ENCODE data around the gene NCK1. TPM values are rescaled to one million over a fixed set of nuclear protein-coding genes. Genes with fewer than 3 reads are reported as not detected.

The NCK1 gene
- total RNA-seq, 1 experiment from 2014 or later, result 15.3 TPM

DNA sequence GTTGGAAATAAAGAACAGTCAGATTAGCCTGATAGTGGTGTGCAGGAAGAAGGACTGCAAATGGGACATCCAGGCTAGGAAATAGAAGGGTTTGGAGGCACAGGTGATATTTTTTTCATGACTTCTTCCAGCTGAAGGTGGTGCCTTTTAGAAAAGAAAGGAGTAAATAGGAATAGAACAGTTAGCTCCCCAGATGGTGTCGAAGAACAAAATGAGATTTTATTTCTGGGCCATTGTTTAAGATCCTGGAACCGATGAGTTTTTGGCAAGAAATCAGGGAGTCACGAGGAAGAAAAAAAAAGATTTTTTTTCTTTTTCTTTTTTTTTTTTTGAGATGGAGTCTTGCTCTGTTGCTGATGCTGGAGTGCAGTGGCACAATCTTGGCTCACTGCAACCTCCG lies 9.8 kb upstream of the NCK1 start:
- POLR2A ChIA-PET (ENCODE audit: unreplicated experiment), result no interaction called here
- H3F3A ChIP-seq (ENCODE audit: low read length, unreplicated experiment), result no peaks in the 10 kb centered on the region
- H3K4me3 ChIP-seq (ENCODE audit: low read length), result no peak overlapping the region
- DNase-seq (no peak), ATAC-seq (no peak)
- H3K9me2 ChIP-seq (replicated peaks; ENCODE audit: low read length), result no peaks in the 10 kb centered on the region
- CTCF ChIA-PET, result no interaction called here
- no TSS peak for BruUV-seq (replicated peaks)
- no peaks in the 10 kb centered on the region for H3K27me3 ChIP-seq (ENCODE audit: low read length)
- no peaks in the 10 kb centered on the region for H4K20me1 ChIP-seq (ENCODE audit: low read length)
- 0 out of 2 replicates have a peak, but pooled peaks cover 4% of the 10 kb centered on the region for H3K79me2 ChIP-seq (ENCODE audit: low read length)
- H2AFZ ChIP-seq (ENCODE audit: low read length), result no peak overlapping the region
- H3K4me1 ChIP-seq (ENCODE audit: insufficient read depth, low read length), result no peaks in the 10 kb centered on the region
- no peak overlapping the region for H3K4me2 ChIP-seq (ENCODE audit: low read length)
- intact Hi-C loops (cut with micrococcal nuclease), result no loop called here
- H3K36me3 ChIP-seq (ENCODE audit: low read depth, low read length), result no peaks in the 10 kb centered on the region
- no peak for TF ChIP-seq EZH2phosphoT487 (IDR thresholded peaks at IDR 0.05; ENCODE audit: borderline replicate concordance, low read length)
- TF ChIP-seq EZH2 (IDR thresholded peaks at IDR 0.05; ENCODE audit: low read length, unreplicated experiment), result no peak
- TF ChIP-seq, protein P1, sequence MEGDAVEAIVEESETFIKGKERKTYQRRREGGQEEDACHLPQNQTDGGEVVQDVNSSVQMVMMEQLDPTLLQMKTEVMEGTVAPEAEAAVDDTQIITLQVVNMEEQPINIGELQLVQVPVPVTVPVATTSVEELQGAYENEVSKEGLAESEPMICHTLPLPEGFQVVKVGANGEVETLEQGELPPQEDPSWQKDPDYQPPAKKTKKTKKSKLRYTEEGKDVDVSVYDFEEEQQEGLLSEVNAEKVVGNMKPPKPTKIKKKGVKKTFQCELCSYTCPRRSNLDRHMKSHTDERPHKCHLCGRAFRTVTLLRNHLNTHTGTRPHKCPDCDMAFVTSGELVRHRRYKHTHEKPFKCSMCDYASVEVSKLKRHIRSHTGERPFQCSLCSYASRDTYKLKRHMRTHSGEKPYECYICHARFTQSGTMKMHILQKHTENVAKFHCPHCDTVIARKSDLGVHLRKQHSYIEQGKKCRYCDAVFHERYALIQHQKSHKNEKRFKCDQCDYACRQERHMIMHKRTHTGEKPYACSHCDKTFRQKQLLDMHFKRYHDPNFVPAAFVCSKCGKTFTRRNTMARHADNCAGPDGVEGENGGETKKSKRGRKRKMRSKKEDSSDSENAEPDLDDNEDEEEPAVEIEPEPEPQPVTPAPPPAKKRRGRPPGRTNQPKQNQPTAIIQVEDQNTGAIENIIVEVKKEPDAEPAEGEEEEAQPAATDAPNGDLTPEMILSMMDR (conservative IDR thresholded peaks at IDR 0.05; ENCODE audit: low read depth, low read length), result no peak
- H3K9me3 ChIP-seq (ENCODE audit: low read length), result no peaks in the 10 kb centered on the region
- no peak overlapping the region for H3K9ac ChIP-seq (ENCODE audit: low read length)
- H3K27ac ChIP-seq (ENCODE audit: low read length), result no peak overlapping the region

DNA sequence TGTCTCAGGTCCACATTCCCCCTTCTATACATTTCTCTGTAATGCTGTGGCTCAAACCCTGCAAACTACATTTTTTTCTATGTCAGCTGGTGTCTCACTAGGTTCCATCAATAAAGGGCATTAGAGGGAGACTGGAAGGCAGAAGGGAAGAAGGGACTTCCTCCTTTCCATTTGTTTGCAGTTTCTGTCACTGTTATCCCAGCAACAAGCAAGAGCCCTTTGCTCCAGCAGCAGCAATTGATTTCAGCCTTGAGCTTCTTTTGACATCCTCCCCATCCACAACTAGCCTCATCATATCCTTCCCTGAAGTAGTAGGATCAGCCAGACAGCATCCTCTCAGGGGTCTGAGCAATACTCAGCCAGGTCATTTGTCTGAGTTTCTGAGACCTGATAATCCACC lies 5.3 kb upstream of the NCK1 start:
- peaks cover 19% of the 10 kb centered on the region for H3K79me2 ChIP-seq (ENCODE audit: low read length)
- intact Hi-C loops (cut with micrococcal nuclease), result no loop called here

DNA sequence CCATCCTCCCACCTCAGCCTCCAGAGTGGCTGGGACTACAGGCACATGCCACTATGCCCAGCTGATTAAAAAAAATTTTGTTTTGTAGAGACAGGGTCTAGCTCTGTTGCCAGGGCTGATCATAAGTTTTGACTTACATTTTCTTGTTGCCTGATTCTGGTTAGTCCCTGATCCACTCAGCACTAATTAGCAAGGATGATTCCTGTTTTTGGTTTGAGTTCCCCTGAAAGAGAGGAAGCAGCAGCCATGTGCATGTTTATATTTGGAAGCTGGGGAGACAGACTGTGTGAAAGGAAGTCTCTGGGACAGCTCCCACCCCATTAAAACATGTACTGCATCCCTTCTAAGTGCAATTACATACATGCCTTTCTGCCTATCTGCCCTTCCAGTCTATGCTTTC lies 3.6 kb upstream of the NCK1 start:
- Histone ChIP-seq H2AFZ (ENCODE audit: low read length) (no peak overlapping the region), H3K9ac (ENCODE audit: low read length) (no peak overlapping the region), H3K4me1 (ENCODE audit: insufficient read depth, low read length) (peaks cover 14% of the 10 kb centered on the region), H3K9me2 (replicated peaks; ENCODE audit: low read length) (no peaks in the 10 kb centered on the region), H3K27ac (ENCODE audit: low read length) (no peak overlapping the region), H3F3A (ENCODE audit: low read length, unreplicated experiment) (no peaks in the 10 kb centered on the region), H3K4me2 (ENCODE audit: low read length) (no peak overlapping the region), H3K79me2 (ENCODE audit: low read length) (peaks cover 32% of the 10 kb centered on the region), H3K27me3 (ENCODE audit: low read length) (no peaks in the 10 kb centered on the region), H4K20me1 (ENCODE audit: low read length) (no peaks in the 10 kb centered on the region), H3K4me3 (ENCODE audit: low read length) (no peak overlapping the region), H3K36me3 (ENCODE audit: low read depth, low read length) (no peaks in the 10 kb centered on the region), H3K9me3 (ENCODE audit: low read length) (no peaks in the 10 kb centered on the region)
- POLR2A ChIA-PET (ENCODE audit: unreplicated experiment), result no interaction called here
- ATAC-seq (no peak), DNase-seq (no peak)
- CTCF ChIA-PET, result no interaction called here
- BruUV-seq (replicated peaks), result no TSS peak
- intact Hi-C loops (cut with micrococcal nuclease), result no loop called here
- no peak for TF ChIP-seq EZH2 (IDR thresholded peaks at IDR 0.05; ENCODE audit: low read length, unreplicated experiment)
- TF ChIP-seq, protein P1 (conservative IDR thresholded peaks at IDR 0.05; ENCODE audit: low read depth, low read length), result no peak
- no peak for TF ChIP-seq EZH2phosphoT487 (IDR thresholded peaks at IDR 0.05; ENCODE audit: borderline replicate concordance, low read length)

More for the DNA sequence above, 5.3 kb upstream of the NCK1 start:
- H4K20me1 ChIP-seq (ENCODE audit: low read length), result no peaks in the 10 kb centered on the region
- no peak overlapping the region for H2AFZ ChIP-seq (ENCODE audit: low read length)
- ChIA-PET POLR2A (ENCODE audit: unreplicated experiment) (no interaction called here), CTCF (no interaction called here)
- H3K36me3 ChIP-seq (ENCODE audit: low read depth, low read length), result no peaks in the 10 kb centered on the region
- no peak overlapping the region for H3K9ac ChIP-seq (ENCODE audit: low read length)
- no peaks in the 10 kb centered on the region for H3K27me3 ChIP-seq (ENCODE audit: low read length)
- H3K4me1 ChIP-seq (ENCODE audit: insufficient read depth, low read length), result peaks cover 14% of the 10 kb centered on the region
- no peak for ATAC-seq
- H3K4me3 ChIP-seq (ENCODE audit: low read length), result no peak overlapping the region
- no peaks in the 10 kb centered on the region for H3K9me2 ChIP-seq (replicated peaks; ENCODE audit: low read length)
- H3K4me2 ChIP-seq (ENCODE audit: low read length), result no peak overlapping the region
- no TSS peak for BruUV-seq (replicated peaks)
- no peak overlapping the region for H3K27ac ChIP-seq (ENCODE audit: low read length)
- no peak for DNase-seq
- H3K9me3 ChIP-seq (ENCODE audit: low read length), result no peaks in the 10 kb centered on the region
- H3F3A ChIP-seq (ENCODE audit: low read length, unreplicated experiment), result no peaks in the 10 kb centered on the region
- TF ChIP-seq EZH2 (IDR thresholded peaks at IDR 0.05; ENCODE audit: low read length, unreplicated experiment) (no peak), EZH2phosphoT487 (IDR thresholded peaks at IDR 0.05; ENCODE audit: borderline replicate concordance, low read length) (no peak)
- TF ChIP-seq, protein P1 (conservative IDR thresholded peaks at IDR 0.05; ENCODE audit: low read depth, low read length), result no peak

Measured in PC-3 (cell line).